GM12892 (cell line): ENCODE measurements around the gene DERA.
"Not testable (repeated sequence)": the region's sequence is repeated elsewhere in the genome, so short reads cannot be mapped to it uniquely, and the experiment has no call there.

Experiments
- DNase-seq: peaks from one replicate; pipeline ENCODE4 v3.0.0; 2011; ENCODE audit not compliant: insufficient read length
- FAIRE-seq: peaks from 2 replicates; lab custom pipeline; 2011; peaks lifted over from hg19 to GRCh38; lab: Jason Lieb, UNC
- POLR2A ChIP-seq: IDR thresholded peaks from 2 replicates; pipeline ENCODE4 v1.6.1; 2011; ENCODE audit warnings: low read depth, low read length, control low read depth
- POLR2AphosphoS5 ChIP-seq: IDR thresholded peaks from 2 replicates; pipeline ENCODE4 v1.6.1; 2011; ENCODE audit warnings: low read depth, low read length, control low read depth
- TAF1 ChIP-seq: IDR thresholded peaks from 2 replicates; pipeline ENCODE4 v1.6.1; 2011; ENCODE audit warnings: low read depth, mild to moderate bottlenecking, control low read depth, low read length, borderline replicate concordance

DERA gene

GRCh38 chr12:16021676-16022075 is 110.5 kb downstream of the DERA start:
- DNase-seq (no peak), FAIRE-seq (no peak)
- no peak for TF ChIP-seq POLR2AphosphoS5
- TF ChIP-seq TAF1, result no peak
- no peak for TF ChIP-seq POLR2A

DNA sequence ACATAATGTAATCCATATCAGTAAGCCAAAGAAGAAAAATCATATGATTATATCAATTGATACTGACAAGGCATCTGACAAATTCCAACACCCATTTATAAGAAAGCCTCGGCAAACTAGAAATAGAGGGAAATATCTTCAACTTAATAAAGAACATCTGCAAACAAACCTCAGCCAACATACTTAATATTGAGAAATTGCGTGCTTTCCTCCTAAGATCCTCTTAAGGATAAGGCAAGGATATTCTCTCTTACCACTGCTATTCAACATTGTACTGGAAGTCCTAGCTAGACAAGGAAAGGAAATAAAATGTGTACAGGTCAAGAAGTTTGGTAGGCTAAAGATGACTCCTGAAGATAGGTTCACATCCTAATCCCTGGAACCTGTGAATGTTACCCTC is 115.9 kb downstream of the DERA start:
- FAIRE-seq (no peak), DNase-seq (no peak)
- TF ChIP-seq POLR2AphosphoS5 (no peak), POLR2A (no peak), TAF1 (no peak)

DNA sequence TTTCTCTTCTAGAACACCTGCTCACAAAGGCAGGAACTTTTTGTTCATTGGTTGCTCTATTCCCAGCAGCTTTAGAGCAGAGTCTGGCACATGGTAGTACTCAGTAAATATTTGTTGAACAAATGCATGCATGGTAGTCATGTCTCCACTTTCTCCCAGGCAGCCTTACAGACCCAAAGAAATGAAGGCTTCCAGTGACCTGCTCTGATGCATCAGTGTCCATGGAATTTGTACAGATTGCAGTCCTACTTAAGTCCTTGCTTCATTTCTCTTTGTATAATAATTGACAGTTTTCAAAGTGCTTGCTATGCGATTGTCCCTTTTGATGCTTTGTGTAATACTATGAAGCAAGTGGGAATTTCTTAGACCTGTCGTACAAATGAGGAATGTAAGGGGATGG is 119.6 kb downstream of the DERA start:
- no peak for FAIRE-seq
- no peak for DNase-seq
- TF ChIP-seq POLR2A, result no peak
- TF ChIP-seq TAF1, result no peak
- no peak for TF ChIP-seq POLR2AphosphoS5

GRCh38 chr12:16034136-16034817 is 123.1 kb downstream of the DERA start:
- no peak for TF ChIP-seq TAF1
- no peak for TF ChIP-seq POLR2A
- no peak for TF ChIP-seq POLR2AphosphoS5
- DNase-seq (no peak), FAIRE-seq (no peak)

GRCh38 chr12:16036073-16036472 is 124.9 kb downstream of the DERA start:
- FAIRE-seq, result no peak
- DNase-seq, result no peak
- TF ChIP-seq POLR2AphosphoS5 (no peak), POLR2A (no peak), TAF1 (no peak)

DNA sequence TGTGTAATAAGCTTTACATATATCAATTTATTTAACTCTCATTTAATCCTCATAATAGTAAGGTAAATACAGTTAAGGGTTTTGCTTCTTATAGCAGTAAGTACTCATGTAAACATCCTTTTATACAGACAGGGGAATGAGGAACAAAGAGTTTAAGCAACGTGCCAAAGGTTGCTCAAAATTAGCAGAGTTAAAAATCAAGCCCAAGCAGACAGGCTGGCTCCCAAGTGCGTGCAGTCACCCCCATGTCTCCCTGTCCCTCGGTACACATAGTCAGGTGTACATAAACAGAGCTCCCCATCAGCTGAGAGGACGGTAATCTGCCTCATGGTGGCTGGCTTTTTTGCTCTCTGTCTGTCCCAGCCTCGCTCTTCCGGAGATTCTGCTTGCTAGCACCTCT is 126.4 kb downstream of the DERA start:
- DNase-seq (no peak), FAIRE-seq (no peak)
- no peak for TF ChIP-seq POLR2A

GRCh38 chr12:16043480-16043879 is 132.3 kb downstream of the DERA start:
- DNase-seq, result no peak
- TF ChIP-seq POLR2A, result no peak
- no peak for TF ChIP-seq POLR2AphosphoS5
- TF ChIP-seq TAF1, result no peak
- no peak for FAIRE-seq

DNA sequence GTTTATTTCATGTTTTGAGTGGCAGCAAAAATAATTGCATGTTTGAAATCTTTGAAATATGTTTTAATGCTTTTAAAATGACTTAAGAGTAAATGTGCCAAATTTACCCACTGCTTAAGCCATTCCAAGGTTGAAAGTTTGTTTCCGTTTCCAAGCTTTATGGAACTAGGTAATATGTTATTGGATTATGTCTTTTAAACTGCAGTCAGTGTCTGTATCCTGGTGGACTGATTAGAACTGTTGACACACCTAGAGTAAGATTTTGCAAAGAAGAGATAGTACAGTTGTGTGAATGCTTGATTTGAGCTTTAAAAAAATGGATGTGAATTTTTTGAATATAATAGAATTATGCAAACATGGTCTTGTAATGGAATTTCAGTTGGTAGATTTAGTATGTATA is 135.1 kb downstream of the DERA start:
- DNase-seq, result no peak
- no peak for FAIRE-seq
- TF ChIP-seq POLR2AphosphoS5 (no peak), TAF1 (no peak), POLR2A (no peak)

GRCh38 chr12:16048511-16048910 is 137.4 kb downstream of the DERA start:
- no peak for FAIRE-seq
- TF ChIP-seq TAF1, result no peak
- TF ChIP-seq POLR2AphosphoS5, result no peak
- TF ChIP-seq POLR2A, result no peak
- no peak for DNase-seq

DNA sequence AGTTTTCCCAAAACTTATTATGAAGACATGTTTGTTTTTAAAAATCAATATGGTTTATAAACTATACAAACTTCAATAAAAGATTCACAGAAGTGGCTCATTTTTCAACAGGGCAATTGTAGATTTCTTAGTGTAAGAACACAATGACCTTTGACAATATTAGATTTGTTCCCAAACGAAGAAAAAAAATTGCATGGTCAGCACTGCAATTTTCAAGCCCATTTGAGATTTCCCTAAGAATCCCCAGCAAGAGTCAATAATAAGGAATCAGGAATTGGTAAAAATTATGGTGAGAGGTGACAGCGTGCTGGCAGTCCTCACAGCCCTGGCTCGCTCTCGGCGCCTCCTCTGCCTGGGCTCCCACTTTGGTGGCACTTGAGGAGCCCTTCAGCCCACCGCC is 145.8 kb downstream of the DERA start:
- FAIRE-seq (no peak), DNase-seq (no peak)
- TF ChIP-seq POLR2A, result no peak
- no peak for TF ChIP-seq POLR2AphosphoS5
- TF ChIP-seq TAF1, result no peak

- FAIRE-seq, DNase-seq: not testable (repeated sequence)
Measured at GRCh38 chr12:16057351-16057751, 146.2 kb downstream of the DERA start.

GRCh38 chr12:16062611-16063010 is 151.5 kb downstream of the DERA start:
- FAIRE-seq (no peak), DNase-seq (no peak)
- TF ChIP-seq POLR2AphosphoS5, result no peak
- no peak for TF ChIP-seq TAF1

DNA sequence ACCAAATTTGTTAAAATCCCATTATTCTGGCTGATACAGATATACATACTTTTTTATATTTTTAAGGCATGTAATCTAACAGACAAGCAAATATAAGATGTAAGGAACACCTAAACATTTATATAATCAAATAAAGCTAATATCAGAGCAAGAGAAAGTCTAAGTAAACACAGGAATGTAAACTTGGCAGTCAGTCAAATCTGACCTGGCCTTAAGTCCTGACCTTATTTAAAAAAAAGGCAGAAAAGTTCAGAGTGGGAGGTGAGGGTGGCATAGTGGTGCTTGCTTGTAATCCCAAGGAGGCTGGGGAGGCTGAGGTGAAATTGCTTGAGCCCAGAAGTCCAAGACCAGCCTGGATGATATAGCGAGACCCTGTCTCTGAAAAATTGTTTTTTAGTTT is 152.6 kb downstream of the DERA start:
- no peak for DNase-seq
- FAIRE-seq, result no peak
- TF ChIP-seq POLR2AphosphoS5 (no peak), POLR2A (no peak)

DNA sequence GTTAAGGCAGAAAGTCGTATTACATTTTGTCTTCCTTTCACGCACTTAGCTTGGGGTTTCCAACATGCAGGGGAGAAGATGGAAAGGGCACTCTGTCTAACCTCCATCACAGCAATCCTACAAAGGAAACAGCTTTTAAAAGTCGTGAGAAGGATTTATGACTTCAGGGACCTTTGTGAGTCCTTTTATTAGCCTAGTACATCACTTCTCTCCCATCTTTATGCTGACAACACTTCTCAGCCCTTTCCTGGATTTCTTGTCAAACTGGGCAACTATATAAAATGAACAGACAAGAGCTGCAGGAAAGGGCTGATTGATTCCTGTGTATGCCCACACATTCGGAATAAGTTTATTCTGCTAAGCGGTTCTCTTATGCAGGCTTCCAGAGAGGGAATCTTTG is 159.0 kb downstream of the DERA start:
- TF ChIP-seq TAF1, result no peak
- no peak for FAIRE-seq
- no peak for DNase-seq

DNA sequence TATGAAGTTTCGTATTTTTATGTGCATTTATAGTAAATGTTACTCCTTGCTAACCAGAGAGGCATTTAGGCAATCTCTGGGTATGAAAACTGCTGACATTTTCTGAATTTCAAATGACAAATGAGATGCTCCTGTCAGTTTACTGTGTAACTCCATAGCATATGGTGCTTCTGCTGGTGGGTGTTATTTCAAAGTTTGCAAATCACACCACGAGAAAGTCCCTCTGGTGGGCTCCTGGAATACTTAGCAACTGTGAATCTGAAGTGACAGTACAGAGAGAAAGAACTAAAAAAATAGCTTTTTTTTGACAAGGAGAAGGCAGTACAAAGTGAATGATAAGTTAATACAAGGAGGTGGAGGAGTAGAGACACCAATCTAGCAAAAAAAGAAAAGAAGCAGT is 161.5 kb downstream of the DERA start:
- FAIRE-seq, result no peak

More for the DNA sequence above, 161.5 kb downstream of the DERA start:
- DNase-seq, result no peak
- no peak for TF ChIP-seq POLR2AphosphoS5
- TF ChIP-seq TAF1, result no peak
- TF ChIP-seq POLR2A, result no peak
